Measurements from ENCODE around the gene IL31.
"Not testable (repeated sequence)": the region's sequence is repeated elsewhere in the genome, so short reads cannot be mapped to it uniquely, and the experiment has no call there.

Gene IL31

GRCh38 chr12:122185079-122185478 lies 11.1 kb upstream of the IL31 start:
- H3K4me3 Mint-ChIP-seq, result peak overlapping the region; percentile 75 to 87
- peaks cover 2 to 9% of the 10 kb centered on the region in 2 donors for H3K4me1 Mint-ChIP-seq (ENCODE audit: low read depth in 2 of 2)
- ATAC-seq (replicated peaks) (no peak), DNase-seq (no peak)
- no peaks in the 10 kb centered on the region for H3K36me3 Mint-ChIP-seq (ENCODE audit: insufficient read depth)
- H3K27ac Mint-ChIP-seq, result peak overlapping the region in 1 of 2 donors; percentile 15
- H3K9me3 Mint-ChIP-seq, result no peaks in the 10 kb centered on the region
- peaks cover 0 to 24% of the 10 kb centered on the region in 2 donors for H3K27me3 Mint-ChIP-seq

- Mint-ChIP-seq H3K36me3 (ENCODE audit: insufficient read depth) (no peaks in the 10 kb centered on the region), H3K4me3 (peak overlapping the region; percentile 75 to 87), H3K9me3 (no peaks in the 10 kb centered on the region), H3K27ac (peak overlapping the region in 1 of 2 donors; percentile 15), H3K27me3 (peaks cover 0 to 24% of the 10 kb centered on the region in 2 donors), H3K4me1 (ENCODE audit: low read depth in 2 of 2) (peaks cover 0 to 9% of the 10 kb centered on the region in 2 donors)
- ATAC-seq (replicated peaks), result no peak
- DNase-seq, result no peak
Observed at GRCh38 chr12:122184517-122184916, 10.5 kb upstream of the IL31 start.

- Mint-ChIP-seq H3K27me3 (peaks cover 0 to 24% of the 10 kb centered on the region in 2 donors), H3K27ac (no peak overlapping the region), H3K4me3 (peak overlapping the region; percentile 75 to 87), H3K4me1 (ENCODE audit: low read depth in 2 of 2) (peaks cover 0 to 9% of the 10 kb centered on the region in 2 donors), H3K9me3 (no peaks in the 10 kb centered on the region), H3K36me3 (ENCODE audit: insufficient read depth) (no peaks in the 10 kb centered on the region)
- no peak for ATAC-seq (replicated peaks)
- DNase-seq, result no peak
Observed at GRCh38 chr12:122183588-122183940, 9.5 kb upstream of the IL31 start.

- Mint-ChIP-seq H3K27me3 (peaks cover 0 to 24% of the 10 kb centered on the region in 2 donors), H3K4me1 (ENCODE audit: low read depth in 2 of 2) (peaks cover 0 to 9% of the 10 kb centered on the region in 2 donors), H3K9me3 (no peaks in the 10 kb centered on the region), H3K27ac (peak within 1 kb of the TSS; percentile 28 to 67), H3K4me3 (peak within 1 kb of the TSS; percentile 75 to 87), H3K36me3 (ENCODE audit: insufficient read depth) (no peaks in the 10 kb centered on the region)
- ATAC-seq (replicated peaks) (peak; percentile 90), DNase-seq (peak in 2 of 3 experiments; percentile 26 to 33)
Observed at GRCh38 chr12:122182887-122183587, 9.0 kb upstream of the IL31 start, which contains the start of gene LRRC43. Gene LRRC43 (plus strand): TSS chr12:122183123. CDS start chr12:122183145, 22 bp downstream.

GRCh38 chr12:122176473-122176872 lies 2.5 kb upstream of the IL31 start:
- not testable (repeated sequence) for H3K4me1 Mint-ChIP-seq (ENCODE audit: low read depth in 2 of 2); H3K36me3 Mint-ChIP-seq (ENCODE audit: insufficient read depth); ATAC-seq (replicated peaks); DNase-seq; H3K9me3 Mint-ChIP-seq; H3K4me3 Mint-ChIP-seq
- Mint-ChIP-seq H3K27ac (peak overlapping the region in 1 of 2 donors; percentile 27), H3K27me3 (peaks cover 0 to 16% of the 10 kb centered on the region in 2 donors)

GRCh38 chr12:122172262-122172939 lies 1.6 kb downstream of the IL31 start:
- Mint-ChIP-seq H3K4me3 (no peak overlapping the region), H3K4me1 (ENCODE audit: low read depth in 2 of 2) (peaks cover 0 to under 1% of the 10 kb centered on the region in 2 donors), H3K27me3 (peaks cover 0 to 16% of the 10 kb centered on the region in 2 donors), H3K27ac (no peak overlapping the region), H3K9me3 (no peaks in the 10 kb centered on the region), H3K36me3 (ENCODE audit: insufficient read depth) (no peaks in the 10 kb centered on the region)
- ATAC-seq (replicated peaks) (no peak), DNase-seq (no peak)

GRCh38 chr12:122171399-122171798 lies 2.6 kb downstream of the IL31 start:
- no peak for DNase-seq
- H3K27me3 Mint-ChIP-seq, result peaks cover 0 to 15% of the 10 kb centered on the region in 2 donors
- H3K36me3 Mint-ChIP-seq (ENCODE audit: insufficient read depth), result no peaks in the 10 kb centered on the region
- H3K9me3 Mint-ChIP-seq, result no peaks in the 10 kb centered on the region
- peaks cover 9 to 11% of the 10 kb centered on the region in 2 donors for H3K4me1 Mint-ChIP-seq (ENCODE audit: low read depth in 2 of 2)
- H3K27ac Mint-ChIP-seq, result no peak overlapping the region
- ATAC-seq (replicated peaks), result no peak
- H3K4me3 Mint-ChIP-seq, result no peak overlapping the region

- Mint-ChIP-seq H3K9me3 (no peaks in the 10 kb centered on the region), H3K4me3 (no peak overlapping the region), H3K36me3 (ENCODE audit: insufficient read depth) (no peaks in the 10 kb centered on the region), H3K27me3 (peaks cover 0 to 11% of the 10 kb centered on the region in 2 donors), H3K27ac (no peak overlapping the region), H3K4me1 (ENCODE audit: low read depth in 2 of 2) (peaks cover 12 to 16% of the 10 kb centered on the region in 2 donors)
- no peak for ATAC-seq (replicated peaks)
- no peak for DNase-seq
Observed at GRCh38 chr12:122168492-122168891, 5.5 kb downstream of the IL31 start.

- peaks cover 0 to 9% of the 10 kb centered on the region in 2 donors for H3K27me3 Mint-ChIP-seq
- H3K27ac Mint-ChIP-seq, result peak overlapping the region; percentile 83 to 91
- peaks cover 20 to 26% of the 10 kb centered on the region in 2 donors for H3K4me1 Mint-ChIP-seq (ENCODE audit: low read depth in 2 of 2)
- DNase-seq, result no peak
- peak overlapping the region; percentile 71 to 72 for H3K4me3 Mint-ChIP-seq
- peaks cover 4% of the 10 kb centered on the region for H3K36me3 Mint-ChIP-seq (ENCODE audit: insufficient read depth)
- H3K9me3 Mint-ChIP-seq, result no peaks in the 10 kb centered on the region
- no peak for ATAC-seq (replicated peaks)
Observed at GRCh38 chr12:122167356-122167925, 6.6 kb downstream of the IL31 start.

- peaks cover 22 to 34% of the 10 kb centered on the region in 2 donors for H3K4me1 Mint-ChIP-seq (ENCODE audit: low read depth in 2 of 2)
- H3K9me3 Mint-ChIP-seq, result no peaks in the 10 kb centered on the region
- peaks cover 0 to 9% of the 10 kb centered on the region in 2 donors for H3K27me3 Mint-ChIP-seq
- H3K4me3 Mint-ChIP-seq, result peak overlapping the region; percentile 71 to 72
- peak; percentile 83 for ATAC-seq (replicated peaks)
- peak overlapping the region; percentile 83 to 91 for H3K27ac Mint-ChIP-seq
- H3K36me3 Mint-ChIP-seq (ENCODE audit: insufficient read depth), result peaks cover 5% of the 10 kb centered on the region
- DNase-seq, result peak; percentile 16 to 41 (median 30)
Observed at GRCh38 chr12:122166422-122167349, 7.3 kb downstream of the IL31 start.

- Mint-ChIP-seq H3K27ac (peak overlapping the region; percentile 91 to 96), H3K4me1 (ENCODE audit: low read depth in 2 of 2) (peaks cover 22 to 38% of the 10 kb centered on the region in 2 donors), H3K9me3 (no peaks in the 10 kb centered on the region), H3K36me3 (ENCODE audit: insufficient read depth) (peaks cover 5% of the 10 kb centered on the region), H3K27me3 (peaks cover 0 to 9% of the 10 kb centered on the region in 2 donors), H3K4me3 (peak overlapping the region; percentile 54 to 66)
- DNase-seq, result no peak
- ATAC-seq (replicated peaks), result no peak
Observed at GRCh38 chr12:122162976-122163375, 11.0 kb downstream of the IL31 start.

GRCh38 chr12:122161682-122162081 lies 12.3 kb downstream of the IL31 start:
- Mint-ChIP-seq H3K4me1 (ENCODE audit: low read depth in 2 of 2) (peaks cover 16 to 30% of the 10 kb centered on the region in 2 donors), H3K27me3 (peaks cover 0 to 9% of the 10 kb centered on the region in 2 donors), H3K27ac (peak overlapping the region; percentile 91 to 96), H3K4me3 (peak overlapping the region; percentile 54 to 66), H3K9me3 (no peaks in the 10 kb centered on the region), H3K36me3 (ENCODE audit: insufficient read depth) (peaks cover 5% of the 10 kb centered on the region)
- peak; percentile 10 to 29 (median 15) for DNase-seq
- ATAC-seq (replicated peaks), result peak; percentile 70

Measured in effector memory CD8-positive, alpha-beta T cell (primary cell).